Nephron progenitor cell (in vitro differentiated cells): ENCODE data around the gene SLC25A30.
"Not testable (repeated sequence)": the region's sequence is repeated elsewhere in the genome, so short reads cannot be mapped to it uniquely, and the experiment has no call there.

Source experiments
- DNase-seq: peaks from one replicate; pipeline ENCODE4 v3.0.0; 2021
- H3K27ac Mint-ChIP-seq: 2 replicates; pipeline ENCODE4 v1.8.0; 2021; ENCODE audit warnings: mild to moderate bottlenecking, moderate library complexity, mixed read lengths
- H3K27me3 Mint-ChIP-seq: 2 replicates; pipeline ENCODE4 v1.8.0; 2021; ENCODE audit warnings: mild to moderate bottlenecking, low read depth, mixed read lengths; ENCODE audit not compliant: poor library complexity
- H3K36me3 Mint-ChIP-seq: 2 replicates; pipeline ENCODE4 v1.8.0; 2021; ENCODE audit warnings: low read depth, mixed read lengths
- H3K4me1 Mint-ChIP-seq: 2 replicates; pipeline ENCODE4 v1.8.0; 2021; ENCODE audit warnings: mixed read lengths
- H3K4me3 Mint-ChIP-seq: 2 replicates; pipeline ENCODE4 v1.8.0; 2021; ENCODE audit warnings: mild to moderate bottlenecking, moderate library complexity, mixed read lengths
- H3K9me3 Mint-ChIP-seq: 2 replicates; pipeline ENCODE4 v1.8.0; 2021; ENCODE audit warnings: mild to moderate bottlenecking, moderate library complexity, mixed read lengths
- CTCF ChIP-seq: fragments of 200-600 bp; sonication (generic); IDR thresholded peaks from 2 replicates; pipeline ENCODE4 v1.5.0; 2021; ENCODE audit warnings: antibody characterized with exemption

The SLC25A30 gene

GRCh38 chr13:45356966-45357672 is 61.1 kb downstream of the SLC25A30 start:
- no peak for DNase-seq
- Mint-ChIP-seq H3K36me3 (peaks cover 65% of the 10 kb centered on the region), H3K27me3 (peaks cover 2% of the 10 kb centered on the region), H3K27ac (no peak overlapping the region), H3K4me3 (no peak overlapping the region), H3K4me1 (no peaks in the 10 kb centered on the region), H3K9me3 (peaks cover 5% of the 10 kb centered on the region)
- TF ChIP-seq CTCF = no peak

GRCh38 chr13:45353895-45354294 is 64.3 kb downstream of the SLC25A30 start:
- Mint-ChIP-seq H3K4me3 (no peak overlapping the region), H3K4me1 (no peaks in the 10 kb centered on the region), H3K36me3 (peaks cover 73% of the 10 kb centered on the region), H3K9me3 (no peaks in the 10 kb centered on the region), H3K27me3 (no peaks in the 10 kb centered on the region), H3K27ac (no peak overlapping the region)
- no peak for TF ChIP-seq CTCF
- DNase-seq = no peak

- Mint-ChIP-seq H3K27me3 (no peaks in the 10 kb centered on the region), H3K27ac (no peak overlapping the region), H3K36me3 (peaks cover 72% of the 10 kb centered on the region), H3K4me3 (no peak overlapping the region), H3K9me3 (no peaks in the 10 kb centered on the region), H3K4me1 (no peaks in the 10 kb centered on the region)
- TF ChIP-seq CTCF = no peak
- no peak for DNase-seq
Observed at GRCh38 chr13:45352031-45352430, 66.1 kb downstream of the SLC25A30 start.

- no peaks in the 10 kb centered on the region for H3K4me1 Mint-ChIP-seq
- H3K27me3 Mint-ChIP-seq = no peaks in the 10 kb centered on the region
- no peak for TF ChIP-seq CTCF
- H3K36me3 Mint-ChIP-seq = peaks cover 74% of the 10 kb centered on the region
- no peak overlapping the region for H3K4me3 Mint-ChIP-seq
- no peak overlapping the region for H3K27ac Mint-ChIP-seq
- H3K9me3 Mint-ChIP-seq = no peaks in the 10 kb centered on the region
- DNase-seq = no peak
Observed at GRCh38 chr13:45350152-45350551, 68.0 kb downstream of the SLC25A30 start.

- TF ChIP-seq CTCF = no peak
- Mint-ChIP-seq H3K4me3 (no peak overlapping the region), H3K27ac (peak overlapping the region; percentile 80), H3K36me3 (peaks cover 75% of the 10 kb centered on the region), H3K4me1 (peaks cover 2% of the 10 kb centered on the region), H3K27me3 (no peaks in the 10 kb centered on the region), H3K9me3 (no peaks in the 10 kb centered on the region)
- DNase-seq = no peak
Observed at GRCh38 chr13:45349438-45349837, 68.7 kb downstream of the SLC25A30 start.

- peaks cover 27% of the 10 kb centered on the region for H3K4me1 Mint-ChIP-seq
- H3K9me3 Mint-ChIP-seq, H3K4me3 Mint-ChIP-seq, DNase-seq, H3K27ac Mint-ChIP-seq, H3K27me3 Mint-ChIP-seq: not testable (repeated sequence)
- H3K36me3 Mint-ChIP-seq = peaks cover 55% of the 10 kb centered on the region
Observed at GRCh38 chr13:45344064-45344463, 74.1 kb downstream of the SLC25A30 start.
